Tongue (tissue), 2 donors: Measurements from ENCODE around the gene MGAT5B. TPM values are rescaled to one million over a fixed set of nuclear protein-coding genes. Genes with fewer than 3 reads are reported as not detected.

Experiments
- DNase-seq: peaks from one replicate; pipeline ENCODE4 v3.0.0-alpha.2; 2015
- total RNA-seq: library from RNA; depleted of rRNA; stranded (reverse); fragments of >200 nt; gene quantifications from one replicate; pipeline ENCODE4 v1.2.3, GENCODE V29; 2014

Gene MGAT5B
- total RNA-seq, 1 donor from 2014 or later = not detected

- no peak for DNase-seq
These were observed 12.1 kb downstream of the MGAT5B start for GRCh38 chr17:76880268-76880667.

DNA sequence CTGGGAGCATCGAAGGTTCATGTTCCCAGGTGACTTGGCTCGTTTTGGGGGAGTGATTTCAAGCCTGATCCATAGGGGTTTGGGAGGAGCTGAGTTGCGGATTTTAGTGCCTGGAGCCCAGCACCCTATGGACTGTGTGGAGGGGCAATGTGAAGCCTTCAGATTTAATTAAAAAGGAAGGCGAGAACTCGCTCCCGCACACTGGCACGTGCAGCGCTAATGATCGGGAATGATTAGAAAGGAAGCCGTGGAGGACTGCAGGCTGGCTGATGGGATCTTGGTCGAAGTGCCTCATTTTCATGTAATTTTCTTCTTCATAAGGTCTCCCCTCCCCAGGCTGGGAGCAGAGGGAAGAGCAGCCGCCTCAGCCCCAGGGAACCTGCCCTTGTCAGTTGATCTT lies 12.8 kb downstream of the MGAT5B start:
- DNase-seq = no peak

GRCh38 chr17:76881408-76881807 lies 13.2 kb downstream of the MGAT5B start:
- DNase-seq = no peak

GRCh38 chr17:76881966-76882365 lies 13.8 kb downstream of the MGAT5B start:
- no peak for DNase-seq

- no peak for DNase-seq
These were observed 15.7 kb downstream of the MGAT5B start for GRCh38 chr17:76883744-76884525.

DNA sequence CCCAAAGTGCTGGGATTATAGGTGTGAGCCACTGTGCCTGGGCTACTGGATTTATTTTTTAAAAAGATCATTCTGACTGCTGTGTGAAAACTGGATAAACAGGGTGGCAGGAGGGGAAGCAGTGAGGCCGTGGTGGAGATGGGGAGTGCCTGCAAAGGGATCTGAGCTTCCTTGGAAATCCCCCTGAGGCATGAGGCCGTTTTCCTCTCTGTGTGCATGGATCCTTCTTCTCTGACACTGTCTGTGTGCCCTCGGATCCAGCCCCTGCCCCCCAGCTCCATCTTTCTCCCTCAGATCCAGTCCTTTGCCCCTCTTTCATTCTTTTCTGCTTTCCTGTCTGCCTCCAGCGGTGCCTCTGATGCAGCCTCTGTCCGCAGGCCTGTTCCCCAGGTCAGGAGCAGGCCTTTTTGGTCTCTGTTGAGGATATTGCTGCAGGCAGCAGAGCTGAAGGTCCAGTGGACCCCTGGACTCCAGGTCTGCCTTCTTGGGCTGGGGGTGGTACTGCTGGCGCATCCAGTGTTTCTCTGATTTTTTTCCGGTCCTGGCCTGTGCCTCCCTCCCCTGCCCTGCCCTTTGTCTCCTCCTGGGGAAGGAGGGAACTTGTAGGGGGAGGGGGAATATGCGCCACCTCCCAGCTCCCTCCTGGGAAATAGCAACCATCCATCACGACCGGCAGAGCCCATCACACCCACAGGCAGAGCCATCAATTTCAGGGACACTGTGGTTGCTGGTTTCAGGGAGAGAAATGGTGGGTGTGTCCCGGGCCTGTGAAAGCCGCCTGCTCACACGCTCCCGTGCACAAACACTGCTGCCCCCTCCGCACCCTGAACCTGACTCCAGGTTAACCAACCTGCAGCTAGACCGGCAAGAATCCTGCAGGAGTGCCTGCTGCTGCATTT lies 17.0 kb downstream of the MGAT5B start:
- no peak for DNase-seq

GRCh38 chr17:76885894-76886290 lies 17.7 kb downstream of the MGAT5B start:
- no peak for DNase-seq

DNA sequence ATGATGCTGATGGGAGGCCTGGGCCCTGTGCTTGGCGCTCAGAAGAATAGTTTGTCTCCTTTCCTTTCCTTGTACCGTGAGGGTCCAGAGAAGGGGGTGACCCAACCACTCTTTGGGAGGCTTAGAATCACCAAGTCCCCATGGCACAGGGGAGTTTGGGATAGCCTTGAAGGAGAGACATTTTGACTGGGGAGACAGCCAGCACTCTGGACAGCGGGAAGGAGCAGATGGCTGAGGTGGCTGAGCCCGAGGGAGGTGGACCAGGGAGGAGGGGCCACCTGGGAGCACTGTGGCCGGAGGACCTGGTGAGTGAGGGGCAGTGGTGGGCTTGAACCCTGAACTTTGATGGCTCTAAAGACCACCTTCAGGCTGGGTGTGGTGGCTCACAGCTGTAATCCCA lies 18.2 kb downstream of the MGAT5B start:
- no peak for DNase-seq

DNA sequence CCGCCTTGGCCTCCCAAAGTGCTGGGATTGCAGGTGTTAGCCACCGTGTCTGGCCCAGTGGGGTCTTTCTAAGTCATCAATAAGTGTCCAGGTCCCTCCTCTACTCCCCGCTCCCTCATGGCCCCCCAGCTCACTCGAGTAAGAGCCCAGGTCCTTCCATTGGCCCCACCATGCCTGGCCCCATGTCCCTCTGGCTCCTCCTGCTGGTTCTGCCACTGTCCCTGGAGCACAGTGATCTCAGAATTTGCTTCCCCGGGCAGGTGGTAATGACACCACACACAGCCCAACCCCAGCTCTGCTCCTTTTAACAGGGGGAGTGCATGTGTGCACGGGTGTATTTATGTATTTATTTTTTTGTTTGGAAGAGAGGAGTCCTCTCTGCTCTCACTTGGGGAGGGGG lies 19.6 kb downstream of the MGAT5B start:
- no peak for DNase-seq

DNA sequence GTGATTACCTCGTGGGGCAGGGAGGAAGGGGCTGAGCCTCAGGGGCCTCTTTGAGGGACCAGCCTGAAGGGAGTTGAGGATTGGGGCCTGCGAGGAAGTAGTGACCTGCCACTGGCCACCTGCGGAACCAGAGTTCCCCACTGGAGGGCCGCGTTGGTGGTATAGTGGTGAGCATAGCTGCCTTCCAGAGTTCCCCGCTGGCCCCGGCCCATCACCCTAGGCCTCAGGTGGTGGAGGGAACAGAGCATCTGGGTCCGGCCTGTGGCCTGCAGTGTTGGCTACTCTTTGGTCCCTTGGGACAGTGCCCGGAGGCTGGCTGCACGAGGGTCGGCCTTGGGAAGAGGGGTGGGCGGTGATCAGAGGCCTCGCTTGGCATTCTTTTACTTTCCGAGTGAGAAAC lies 20.5 kb downstream of the MGAT5B start:
- DNase-seq = no peak

GRCh38 chr17:76889323-76889722 lies 21.1 kb downstream of the MGAT5B start:
- no peak for DNase-seq

- no peak for DNase-seq
These were observed 24.1 kb downstream of the MGAT5B start for GRCh38 chr17:76892329-76892728.

DNA sequence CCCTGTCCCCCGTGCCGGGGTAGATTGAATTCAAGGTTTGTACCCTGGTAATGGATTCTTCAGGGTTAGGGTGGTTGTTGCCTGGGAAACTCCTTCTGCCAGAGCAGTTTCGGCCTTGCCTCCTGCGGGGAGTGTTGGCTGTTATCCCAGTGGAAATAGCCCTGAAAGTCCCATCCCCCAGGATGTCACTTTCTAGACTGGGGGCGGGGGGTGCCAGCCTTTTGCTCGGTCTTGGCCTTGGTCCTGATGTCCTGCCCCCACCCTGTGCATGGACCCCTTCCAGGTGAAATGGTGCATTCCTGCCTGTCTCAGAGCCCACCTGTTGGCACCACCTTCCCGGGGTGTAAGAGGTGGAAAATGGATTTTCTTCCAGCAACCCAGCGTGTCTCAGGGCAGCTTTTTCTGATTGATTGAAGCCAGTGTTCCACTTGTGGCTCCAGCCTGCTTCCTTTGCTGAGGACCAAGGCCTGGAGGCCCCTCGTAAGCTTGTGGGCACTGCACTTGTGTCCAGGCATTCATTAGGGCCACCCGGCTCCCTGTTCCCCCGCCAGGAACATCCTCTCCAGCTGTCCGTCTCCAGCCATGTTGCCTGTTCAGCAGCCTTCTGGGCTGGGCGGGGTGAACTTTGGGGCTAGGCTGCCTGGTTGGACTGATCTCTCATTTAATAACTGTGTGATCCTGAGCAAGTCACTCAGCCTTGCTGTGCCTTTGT lies 25.6 kb downstream of the MGAT5B start:
- no peak for DNase-seq

- no peak for DNase-seq
These were observed 26.6 kb downstream of the MGAT5B start for GRCh38 chr17:76894842-76895241.

DNA sequence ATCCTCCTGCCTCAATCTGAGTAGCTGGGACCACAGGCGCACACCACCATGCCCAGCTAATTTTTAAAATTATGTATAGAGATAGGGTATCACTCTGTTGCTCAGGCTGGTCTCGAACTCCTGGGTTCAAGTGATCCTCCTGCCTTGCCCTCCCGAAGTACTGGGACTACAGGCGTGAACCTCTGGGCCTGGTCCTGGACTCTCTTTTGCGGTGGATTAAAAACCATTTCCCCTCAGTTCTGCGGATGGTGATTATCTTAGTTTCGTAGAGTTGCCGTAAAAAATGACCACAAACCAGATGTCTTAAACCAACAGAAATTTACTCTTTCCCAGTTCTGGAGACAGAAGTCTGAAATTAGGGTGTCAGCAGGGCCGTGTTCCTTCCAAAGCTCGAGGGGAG lies 28.8 kb downstream of the MGAT5B start:
- no peak for DNase-seq

DNA sequence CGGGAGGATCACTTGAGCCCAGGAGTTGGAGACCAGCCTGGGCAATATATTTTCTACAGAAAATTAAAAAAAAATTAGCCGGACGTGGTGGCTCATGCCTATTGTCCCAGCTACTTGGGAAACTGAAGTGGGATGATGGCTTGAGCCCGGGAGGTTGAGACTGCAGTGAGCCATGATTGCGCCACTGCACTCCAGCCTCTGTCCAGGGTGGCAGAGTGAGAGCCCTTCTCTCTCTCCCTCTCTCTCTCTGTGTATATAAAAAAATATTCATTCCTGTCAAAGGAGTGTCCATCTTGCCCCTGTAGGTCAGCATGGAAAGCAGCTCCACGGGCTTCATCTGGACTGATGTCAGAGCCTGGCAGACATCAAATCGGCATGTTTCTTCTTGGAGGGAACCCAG lies 31.2 kb downstream of the MGAT5B start:
- no peak for DNase-seq

GRCh38 chr17:76900723-76901122 lies 32.5 kb downstream of the MGAT5B start:
- DNase-seq = no peak

GRCh38 chr17:76901542-76902197 lies 33.5 kb downstream of the MGAT5B start:
- no peak for DNase-seq

GRCh38 chr17:76902476-76902875 lies 34.3 kb downstream of the MGAT5B start:
- no peak for DNase-seq

GRCh38 chr17:76903631-76904030 lies 35.4 kb downstream of the MGAT5B start:
- no peak for DNase-seq

DNA sequence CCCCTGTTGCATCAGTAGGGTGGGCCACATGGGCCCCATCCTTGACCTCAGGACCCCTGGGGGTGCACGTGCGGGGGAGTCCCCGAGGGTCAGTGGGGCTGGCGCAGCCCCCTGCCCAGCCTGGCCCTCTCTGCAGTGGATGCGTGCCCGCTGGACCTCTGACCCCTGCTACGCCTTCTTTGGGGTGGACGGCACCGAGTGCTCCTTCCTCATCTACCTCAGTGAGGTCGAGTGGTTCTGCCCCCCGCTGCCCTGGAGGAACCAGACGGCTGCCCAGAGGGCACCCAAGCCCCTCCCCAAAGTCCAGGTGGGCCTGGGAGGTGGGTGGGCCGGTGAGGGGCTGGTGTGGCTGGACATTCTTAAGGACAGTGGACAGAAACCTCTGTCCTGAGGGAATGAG lies 35.9 kb downstream of the MGAT5B start:
- no peak for DNase-seq

GRCh38 chr17:76905036-76905435 lies 36.8 kb downstream of the MGAT5B start:
- no peak for DNase-seq
